GM18909 (cell line): ENCODE data around the gene FOXK2.

Experiments used
- ATAC-seq: cut with Tn5 transposase; IDR thresholded peaks from one replicate; pipeline ENCODE4 v1.9.1; 2021; ENCODE audit warnings: mild to moderate bottlenecking; ENCODE audit not compliant: unreplicated experiment, poor library complexity

FOXK2 gene

GRCh38 chr17:82601447-82602000, 82.0 kb downstream of the FOXK2 start:
- no peak for ATAC-seq

- no peak for ATAC-seq
Measured at GRCh38 chr17:82602487-82602886, 83.0 kb downstream of the FOXK2 start.

GRCh38 chr17:82602986-82603710, 83.6 kb downstream of the FOXK2 start:
- ATAC-seq, result no peak

DNA sequence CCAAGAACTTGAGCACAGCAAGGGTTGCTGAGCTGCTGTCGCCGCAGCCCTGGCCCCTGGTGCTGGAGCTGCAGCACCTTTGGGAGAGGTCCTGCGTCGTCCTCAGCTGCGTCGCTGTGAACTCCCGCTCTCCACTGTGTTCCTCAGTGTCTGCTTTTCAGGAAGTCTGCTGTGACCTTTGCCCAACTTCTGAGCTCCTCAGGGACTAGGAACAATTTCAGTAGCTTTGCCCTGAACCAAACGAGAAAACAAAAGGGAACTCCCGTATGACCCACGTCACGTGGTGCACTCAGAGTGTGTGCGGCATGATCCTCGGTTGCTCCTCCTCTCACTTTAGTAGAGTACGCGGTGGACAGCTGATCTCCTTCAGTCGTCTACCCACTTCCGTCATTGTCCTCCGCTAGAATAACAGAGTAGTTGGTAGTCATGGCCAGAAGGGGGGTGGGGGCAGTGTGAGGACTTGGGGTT, 84.5 kb downstream of the FOXK2 start:
- ATAC-seq, result no peak

- no peak for ATAC-seq
Measured at GRCh38 chr17:82604532-82604931, 85.0 kb downstream of the FOXK2 start.

DNA sequence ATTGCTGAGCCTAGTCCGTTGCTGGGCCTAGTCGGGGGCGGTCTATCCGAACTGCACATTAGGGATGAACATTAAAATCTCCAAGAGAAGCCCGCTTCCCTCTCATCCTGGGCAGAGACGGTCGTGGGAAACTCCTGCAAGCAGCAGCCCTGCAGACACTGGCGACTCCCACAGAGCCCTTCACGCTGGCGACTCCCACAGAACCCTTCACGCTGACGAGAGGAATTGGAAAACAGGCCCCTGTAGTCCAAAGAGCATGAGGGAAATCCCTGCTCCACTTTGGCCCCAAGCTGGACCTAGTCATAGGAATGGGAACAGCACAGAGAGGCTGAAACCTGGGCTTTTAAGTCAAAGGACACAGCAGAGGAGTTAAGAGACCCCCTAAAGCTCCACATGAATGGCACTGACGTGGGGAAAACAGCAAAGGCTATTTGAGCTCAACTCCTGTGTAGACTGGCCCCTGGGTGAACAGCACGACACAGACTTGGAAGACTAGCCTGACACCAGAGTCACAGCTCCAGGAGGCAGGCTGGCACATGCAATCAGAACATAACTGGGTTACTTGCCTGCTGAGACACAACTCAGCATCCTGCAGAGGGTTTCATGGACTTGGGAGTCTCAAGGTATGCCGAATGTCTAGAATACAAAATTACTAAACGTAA, 86.5 kb downstream of the FOXK2 start:
- ATAC-seq, result no peak

DNA sequence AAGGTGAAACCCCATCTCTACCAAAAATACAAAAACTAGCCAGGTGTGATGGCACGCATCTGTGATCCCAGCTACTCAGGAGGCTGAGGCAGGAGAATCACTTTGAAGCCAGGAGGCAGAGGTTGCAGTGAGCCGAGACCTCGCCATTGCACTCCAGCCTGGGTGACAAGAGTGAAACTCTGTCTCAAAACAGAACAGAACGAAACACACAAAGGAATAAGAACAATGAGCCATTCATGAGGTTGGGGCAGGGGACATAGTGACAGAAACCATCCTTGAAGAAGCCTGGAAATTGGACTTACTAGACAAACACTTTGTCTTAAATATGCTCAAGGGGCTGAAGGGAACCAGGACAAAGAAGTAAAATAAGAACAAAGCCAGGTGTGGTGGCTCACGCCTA, 89.3 kb downstream of the FOXK2 start:
- ATAC-seq, result no peak

- ATAC-seq, result no peak
Measured at GRCh38 chr17:82609655-82610054, 90.1 kb downstream of the FOXK2 start.

GRCh38 chr17:82611140-82612058, 91.9 kb downstream of the FOXK2 start:
- ATAC-seq, result no peak

DNA sequence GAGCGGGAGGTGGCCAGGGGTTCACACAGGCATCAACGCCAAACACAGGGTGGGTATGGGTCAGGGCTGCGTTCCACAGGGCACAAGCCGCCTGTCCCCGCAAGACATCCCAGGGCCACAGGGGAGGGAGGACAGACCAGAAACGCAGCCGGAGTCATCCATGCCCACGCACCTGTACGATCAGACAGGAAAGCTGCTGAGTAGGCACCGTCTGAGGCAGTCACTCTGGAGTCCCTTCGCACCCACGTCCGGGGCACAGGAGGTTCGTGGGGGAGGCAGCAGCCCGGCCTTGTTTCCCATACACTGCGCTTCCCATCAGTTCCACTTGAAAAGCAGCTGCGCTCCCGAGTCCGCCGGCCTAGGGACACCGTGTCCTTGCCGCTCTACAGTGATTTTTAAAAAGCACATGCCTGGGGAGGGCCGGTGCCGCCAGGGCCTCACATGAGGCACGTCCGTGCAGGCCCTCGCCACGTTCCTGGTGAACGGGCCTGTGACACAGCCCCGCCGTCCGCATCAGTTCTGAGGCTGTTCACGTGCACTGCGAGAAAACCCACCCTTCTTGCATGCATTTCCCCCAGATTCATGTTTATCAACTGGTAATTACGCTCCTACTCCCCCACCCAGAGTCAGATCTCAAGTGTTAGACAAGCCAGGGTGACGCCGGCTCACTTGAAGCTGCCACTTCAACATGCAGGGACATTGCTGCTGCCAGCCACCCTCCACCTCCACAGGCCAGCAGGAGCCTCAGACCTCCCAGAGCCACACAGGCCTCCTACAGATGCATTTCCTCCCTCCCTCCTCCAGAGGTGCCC, 94.0 kb downstream of the FOXK2 start:
- no peak for ATAC-seq

- ATAC-seq, result no peak
Measured at GRCh38 chr17:82614095-82614631, 94.6 kb downstream of the FOXK2 start.

GRCh38 chr17:82615084-82616020, 95.8 kb downstream of the FOXK2 start:
- ATAC-seq, result no peak

GRCh38 chr17:82616021-82616711, 96.6 kb downstream of the FOXK2 start:
- no peak for ATAC-seq

GRCh38 chr17:82619211-82619610, 99.7 kb downstream of the FOXK2 start:
- no peak for ATAC-seq

- no peak for ATAC-seq
Measured at GRCh38 chr17:82619641-82620040, 100.1 kb downstream of the FOXK2 start.

- no peak for ATAC-seq
Measured at GRCh38 chr17:82623707-82624106, 104.2 kb downstream of the FOXK2 start.

- ATAC-seq, result no peak
Measured at GRCh38 chr17:82627405-82627804, 107.9 kb downstream of the FOXK2 start.

GRCh38 chr17:82629748-82630147, 110.2 kb downstream of the FOXK2 start:
- no peak for ATAC-seq
